Measurements from ENCODE around the gene TUBG2.

- TF ChIP-seq POLR2A (IDR thresholded peaks at IDR 0.05) (no peak), CTCF (IDR thresholded peaks at IDR 0.05) (no peak), POLR2AphosphoS5 (IDR thresholded peaks at IDR 0.05) (no peak)
Measured at GRCh38 chr17:42655528-42655927, 3.6 kb upstream of the TUBG2 start.

Measured in prostate gland (tissue), 2 donors.